NT2/D1 (cell line): Measurements from ENCODE around the gene LIG1.

Experiments
- SUZ12 ChIP-seq: IDR thresholded peaks from 2 replicates; pipeline ENCODE4 v1.6.1; 2011; ENCODE audit not compliant: insufficient read length, insufficient read depth; ENCODE audit errors: extremely low read depth
- YY1 ChIP-seq: IDR thresholded peaks from 2 replicates; pipeline ENCODE4 v1.6.1; 2011; ENCODE audit not compliant: insufficient read length, insufficient read depth
- ZNF274 ChIP-seq: IDR thresholded peaks from 2 replicates; pipeline ENCODE4 v1.6.1; 2011; ENCODE audit warnings: mild to moderate bottlenecking, low read depth, low read length

GRCh38 chr19:48137411-48137810, 32.7 kb downstream of the LIG1 start:
- no peak for TF ChIP-seq ZNF274
- TF ChIP-seq YY1: no peak
- TF ChIP-seq SUZ12: no peak
